Measurements from ENCODE around the gene RAB30.

- TF ChIP-seq CTCF (conservative IDR thresholded peaks at IDR 0.05; ENCODE audit: low read depth, low read length) (no peak), EZH2 (IDR thresholded peaks at IDR 0.05; ENCODE audit: borderline replicate concordance, low read depth, low read length, poor library complexity, severe bottlenecking) (no peak)
Measured at GRCh38 chr11:83056611-83057010, 15.1 kb downstream of the RAB30 start.

All from A673 (cell line).